HG02852 (cell line): ENCODE data around the gene WIPF3.

Source experiments
- ATAC-seq: cut with Tn5 transposase; IDR thresholded peaks from one replicate; pipeline ENCODE4 v1.9.1; 2021; ENCODE audit warnings: mild to moderate bottlenecking, moderate library complexity; ENCODE audit not compliant: unreplicated experiment

WIPF3 gene

GRCh38 chr7:29843726-29844125 lies 37.4 kb downstream of the WIPF3 start:
- no peak for ATAC-seq

- no peak for ATAC-seq
These were observed 38.3 kb downstream of the WIPF3 start for GRCh38 chr7:29844559-29844958.

- no peak for ATAC-seq
These were observed 41.2 kb downstream of the WIPF3 start for GRCh38 chr7:29847496-29847895.

GRCh38 chr7:29847916-29848315 lies 41.6 kb downstream of the WIPF3 start:
- ATAC-seq, result no peak

- ATAC-seq, result no peak
These were observed 42.6 kb downstream of the WIPF3 start for GRCh38 chr7:29848941-29849340.

- ATAC-seq, result no peak
These were observed 45.2 kb downstream of the WIPF3 start for GRCh38 chr7:29851487-29851886.

GRCh38 chr7:29852457-29852856 lies 46.1 kb downstream of the WIPF3 start:
- no peak for ATAC-seq

GRCh38 chr7:29853072-29853471 lies 46.8 kb downstream of the WIPF3 start:
- ATAC-seq, result no peak

GRCh38 chr7:29853789-29854188 lies 47.5 kb downstream of the WIPF3 start:
- ATAC-seq, result no peak

GRCh38 chr7:29854257-29854938 lies 48.1 kb downstream of the WIPF3 start:
- ATAC-seq, result no peak

GRCh38 chr7:29857654-29858053 lies 51.3 kb downstream of the WIPF3 start:
- no peak for ATAC-seq

- no peak for ATAC-seq
These were observed 52.1 kb downstream of the WIPF3 start for GRCh38 chr7:29858191-29858951.

GRCh38 chr7:29859104-29859503 lies 52.8 kb downstream of the WIPF3 start:
- ATAC-seq, result no peak

- ATAC-seq, result no peak
These were observed 53.3 kb downstream of the WIPF3 start for GRCh38 chr7:29859524-29860185.

GRCh38 chr7:29860186-29860585 lies 53.9 kb downstream of the WIPF3 start:
- no peak for ATAC-seq

- ATAC-seq, result no peak
These were observed 55.6 kb downstream of the WIPF3 start for GRCh38 chr7:29861884-29862283.

GRCh38 chr7:29864656-29865055 lies 58.3 kb downstream of the WIPF3 start:
- no peak for ATAC-seq

GRCh38 chr7:29865526-29865925 lies 59.2 kb downstream of the WIPF3 start:
- no peak for ATAC-seq

GRCh38 chr7:29866490-29866930 lies 60.2 kb downstream of the WIPF3 start:
- no peak for ATAC-seq

GRCh38 chr7:29871787-29872398 lies 65.6 kb downstream of the WIPF3 start:
- ATAC-seq, result no peak

GRCh38 chr7:29873644-29874294 lies 67.5 kb downstream of the WIPF3 start:
- no peak for ATAC-seq
